Activated naive CD8-positive, alpha-beta T cell treated with anti-CD3 and anti-CD28 coated beads, Interleukin-2, amount 50 U/mL, for 24 hours (primary cell): ENCODE results near the gene TBRG1.
"Not testable (repeated sequence)": the region's sequence is repeated elsewhere in the genome, so short reads cannot be mapped to it uniquely, and the experiment has no call there.

Experiments
- ATAC-seq: fragments of 150-1000 bp; cut with Tn5 transposase; one replicate; pipeline ENCODE4 v1.10.0; 2021
- DNase-seq: peaks from one replicate; pipeline ENCODE4 v3.0.0; 2021
- H3K27ac Mint-ChIP-seq: one replicate; pipeline ENCODE4 v1.8.0; 2021; ENCODE audit warnings: mild to moderate bottlenecking, mixed read lengths
- H3K27me3 Mint-ChIP-seq: one replicate; pipeline ENCODE4 v1.8.0; 2021; ENCODE audit warnings: mixed read lengths
- H3K36me3 Mint-ChIP-seq: one replicate; pipeline ENCODE4 v1.8.0; 2021; ENCODE audit warnings: low read depth, mixed read lengths
- H3K4me1 Mint-ChIP-seq: one replicate; pipeline ENCODE4 v1.8.0; 2021; ENCODE audit warnings: mixed read lengths
- H3K4me3 Mint-ChIP-seq: one replicate; pipeline ENCODE4 v1.8.0; 2021; ENCODE audit warnings: mild to moderate bottlenecking, moderate library complexity, mixed read lengths
- H3K9me3 Mint-ChIP-seq: one replicate; pipeline ENCODE4 v1.8.0; 2021; ENCODE audit warnings: mixed read lengths

The TBRG1 gene

GRCh38 chr11:124602193-124602592, 20.5 kb upstream of the TBRG1 start:
- Mint-ChIP-seq H3K27me3 (peaks cover 9% of the 10 kb centered on the region), H3K4me3 (no peak overlapping the region), H3K36me3 (no peaks in the 10 kb centered on the region), H3K9me3 (no peaks in the 10 kb centered on the region), H3K4me1 (no peaks in the 10 kb centered on the region), H3K27ac (no peak overlapping the region)
- DNase-seq (no peak), ATAC-seq (peak; percentile 49)

GRCh38 chr11:124602723-124603122, 19.9 kb upstream of the TBRG1 start:
- H3K4me1 Mint-ChIP-seq, H3K4me3 Mint-ChIP-seq, H3K36me3 Mint-ChIP-seq, ATAC-seq, DNase-seq, H3K27ac Mint-ChIP-seq, H3K27me3 Mint-ChIP-seq, H3K9me3 Mint-ChIP-seq: not testable (repeated sequence)

- no peaks in the 10 kb centered on the region for H3K9me3 Mint-ChIP-seq
- no peaks in the 10 kb centered on the region for H3K27me3 Mint-ChIP-seq
- DNase-seq (no peak), ATAC-seq (no peak)
- no peaks in the 10 kb centered on the region for H3K4me1 Mint-ChIP-seq
- H3K4me3 Mint-ChIP-seq, result no peak overlapping the region
- no peaks in the 10 kb centered on the region for H3K36me3 Mint-ChIP-seq
- no peak overlapping the region for H3K27ac Mint-ChIP-seq
Observed at GRCh38 chr11:124605719-124606118, 16.9 kb upstream of the TBRG1 start.

- Mint-ChIP-seq H3K4me3 (no peak overlapping the region), H3K27ac (no peak overlapping the region), H3K36me3 (no peaks in the 10 kb centered on the region), H3K4me1 (peaks cover 6% of the 10 kb centered on the region), H3K9me3 (no peaks in the 10 kb centered on the region), H3K27me3 (no peaks in the 10 kb centered on the region)
- ATAC-seq, result no peak
- DNase-seq, result no peak
Observed at GRCh38 chr11:124608147-124608546, 14.5 kb upstream of the TBRG1 start.

GRCh38 chr11:124610295-124610694, 12.4 kb upstream of the TBRG1 start:
- Mint-ChIP-seq H3K36me3 (no peaks in the 10 kb centered on the region), H3K4me3 (no peak overlapping the region), H3K27me3 (no peaks in the 10 kb centered on the region), H3K9me3 (no peaks in the 10 kb centered on the region), H3K4me1 (peaks cover 6% of the 10 kb centered on the region), H3K27ac (no peak overlapping the region)
- DNase-seq, result no peak
- ATAC-seq, result no peak

GRCh38 chr11:124611064-124611463, 11.6 kb upstream of the TBRG1 start, which contains the start of gene PANX3:
Gene PANX3 (plus strand): TSS chr11:124611428. CDS start chr11:124611557, 129 bp downstream.
- H3K27me3 Mint-ChIP-seq, result no peaks in the 10 kb centered on the region
- H3K27ac Mint-ChIP-seq, result no peak within 1 kb of the TSS
- no peaks in the 10 kb centered on the region for H3K9me3 Mint-ChIP-seq
- DNase-seq (no peak), ATAC-seq (no peak)
- peaks cover 6% of the 10 kb centered on the region for H3K4me1 Mint-ChIP-seq
- H3K4me3 Mint-ChIP-seq, result no peak within 1 kb of the TSS
- H3K36me3 Mint-ChIP-seq, result no peaks in the 10 kb centered on the region

DNA sequence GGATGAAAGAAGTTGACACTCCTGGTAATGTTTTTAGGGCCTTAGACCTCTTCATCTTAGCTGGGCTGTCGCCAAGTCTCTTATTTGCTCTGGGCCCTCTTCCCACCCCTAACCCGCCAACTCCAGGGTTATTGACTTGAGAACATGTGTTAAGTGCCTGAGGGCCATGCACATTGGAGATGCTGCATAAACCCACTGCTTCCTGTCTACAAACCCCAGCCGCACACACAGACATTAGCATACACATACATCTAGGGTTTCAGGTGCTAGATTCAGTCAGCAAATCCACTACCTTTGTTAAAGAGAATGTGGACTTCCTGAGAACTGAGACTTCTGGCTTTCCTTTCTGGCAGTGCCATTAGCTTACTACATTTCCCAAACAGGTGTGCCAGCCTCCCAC, 10.6 kb upstream of the TBRG1 start:
- ATAC-seq (peak; percentile 78), DNase-seq (no peak)
- H3K4me3 Mint-ChIP-seq, result no peak overlapping the region
- no peaks in the 10 kb centered on the region for H3K27me3 Mint-ChIP-seq
- H3K27ac Mint-ChIP-seq, result no peak overlapping the region
- peaks cover 6% of the 10 kb centered on the region for H3K4me1 Mint-ChIP-seq
- H3K36me3 Mint-ChIP-seq, result no peaks in the 10 kb centered on the region
- no peaks in the 10 kb centered on the region for H3K9me3 Mint-ChIP-seq

GRCh38 chr11:124612567-124613246, 10.0 kb upstream of the TBRG1 start:
- H3K9me3 Mint-ChIP-seq, result no peaks in the 10 kb centered on the region
- H3K27me3 Mint-ChIP-seq, result no peaks in the 10 kb centered on the region
- DNase-seq (no peak), ATAC-seq (no peak)
- H3K27ac Mint-ChIP-seq, result no peak overlapping the region
- H3K36me3 Mint-ChIP-seq, result no peaks in the 10 kb centered on the region
- peaks cover 6% of the 10 kb centered on the region for H3K4me1 Mint-ChIP-seq
- no peak overlapping the region for H3K4me3 Mint-ChIP-seq

GRCh38 chr11:124618863-124619262, 3.8 kb upstream of the TBRG1 start:
- no peak overlapping the region for H3K4me3 Mint-ChIP-seq
- H3K9me3 Mint-ChIP-seq, result no peaks in the 10 kb centered on the region
- peaks cover 1% of the 10 kb centered on the region for H3K36me3 Mint-ChIP-seq
- DNase-seq, result no peak
- ATAC-seq, result no peak
- no peak overlapping the region for H3K27ac Mint-ChIP-seq
- peaks cover 6% of the 10 kb centered on the region for H3K27me3 Mint-ChIP-seq
- peaks cover 3% of the 10 kb centered on the region for H3K4me1 Mint-ChIP-seq

DNA sequence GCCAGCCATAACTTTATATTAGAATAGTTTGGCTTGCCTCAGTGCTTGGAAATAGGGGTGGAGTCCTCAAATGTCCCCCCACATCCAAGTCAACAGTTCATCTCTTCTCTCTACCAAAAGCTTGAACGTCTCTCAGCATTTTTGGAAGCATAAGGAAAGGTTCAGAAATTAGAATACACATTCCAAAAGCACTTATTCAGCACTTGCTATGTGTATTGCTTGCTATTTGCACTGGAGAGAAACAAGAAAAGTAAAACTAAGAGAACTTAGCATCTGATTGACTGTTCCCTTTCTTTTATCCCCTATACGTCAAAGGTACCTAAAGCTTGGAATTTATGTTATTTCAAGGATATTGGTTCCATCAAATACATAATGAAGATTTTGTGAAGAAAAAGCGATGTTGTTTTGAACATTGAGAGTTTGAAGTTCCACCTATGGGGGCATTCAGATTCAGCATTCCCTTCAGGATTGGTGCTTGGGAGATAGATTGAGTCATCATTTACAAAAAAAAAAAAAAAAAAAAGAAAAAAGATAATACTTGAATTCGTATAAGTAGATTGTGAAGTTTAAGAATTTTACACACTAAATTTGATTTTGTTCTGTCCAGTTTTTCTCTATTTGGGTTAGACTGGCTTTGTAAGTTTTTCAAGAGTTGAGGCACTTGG, 1.3 kb downstream of the TBRG1 start:
- Mint-ChIP-seq H3K9me3 (no peaks in the 10 kb centered on the region), H3K27ac (peak overlapping the region; percentile 95), H3K4me1 (peaks cover 10% of the 10 kb centered on the region), H3K4me3 (peak overlapping the region; percentile 94), H3K36me3 (peaks cover 31% of the 10 kb centered on the region), H3K27me3 (peaks cover 6% of the 10 kb centered on the region)
- ATAC-seq (no peak), DNase-seq (no peak)

GRCh38 chr11:124625504-124626168, 3.0 kb downstream of the TBRG1 start:
- no peak for ATAC-seq
- no peak for DNase-seq
- no peak overlapping the region for H3K4me3 Mint-ChIP-seq
- H3K4me1 Mint-ChIP-seq, result peaks cover 10% of the 10 kb centered on the region
- peaks cover 37% of the 10 kb centered on the region for H3K36me3 Mint-ChIP-seq
- no peak overlapping the region for H3K27ac Mint-ChIP-seq
- no peaks in the 10 kb centered on the region for H3K9me3 Mint-ChIP-seq
- H3K27me3 Mint-ChIP-seq, result no peaks in the 10 kb centered on the region

DNA sequence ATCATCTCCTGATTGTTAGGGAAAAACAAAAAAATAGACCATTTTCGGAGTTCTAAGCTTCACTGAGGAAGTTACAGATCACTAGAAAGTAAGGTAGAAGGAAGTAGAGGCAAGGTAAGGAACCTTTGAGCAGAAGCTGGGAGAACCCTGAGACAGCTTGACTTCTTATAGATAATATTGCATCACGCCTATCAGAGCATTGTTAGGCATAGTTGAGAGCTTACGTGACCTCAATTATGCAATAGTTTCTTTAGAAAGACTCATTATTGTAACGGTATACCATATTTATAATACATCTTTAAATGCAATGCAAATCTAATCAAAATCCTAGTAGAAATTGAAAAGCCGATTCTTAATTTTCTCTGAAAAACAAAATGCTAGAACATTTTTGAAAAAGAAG, 4.9 kb downstream of the TBRG1 start:
- peaks cover 10% of the 10 kb centered on the region for H3K4me1 Mint-ChIP-seq
- ATAC-seq, result no peak
- peak overlapping the region; percentile 18 for H3K27ac Mint-ChIP-seq

GRCh38 chr11:124629961-124630360, 7.3 kb downstream of the TBRG1 start:
- peaks cover under 1% of the 10 kb centered on the region for H3K4me1 Mint-ChIP-seq
- H3K36me3 Mint-ChIP-seq, result peaks cover 61% of the 10 kb centered on the region
- H3K9me3 Mint-ChIP-seq, result no peaks in the 10 kb centered on the region
- H3K27me3 Mint-ChIP-seq, result no peaks in the 10 kb centered on the region
- H3K27ac Mint-ChIP-seq, result peak overlapping the region; percentile 1
- no peak for DNase-seq
- ATAC-seq, result no peak
- no peak overlapping the region for H3K4me3 Mint-ChIP-seq

More for the DNA sequence above, 4.9 kb downstream of the TBRG1 start:
- Mint-ChIP-seq H3K9me3 (no peaks in the 10 kb centered on the region), H3K36me3 (peaks cover 51% of the 10 kb centered on the region), H3K27me3 (no peaks in the 10 kb centered on the region), H3K4me3 (no peak overlapping the region)
- no peak for DNase-seq

- no peaks in the 10 kb centered on the region for H3K4me1 Mint-ChIP-seq
- no peaks in the 10 kb centered on the region for H3K9me3 Mint-ChIP-seq
- H3K36me3 Mint-ChIP-seq, result peaks cover 53% of the 10 kb centered on the region
- no peak overlapping the region for H3K27ac Mint-ChIP-seq
- ATAC-seq (no peak), DNase-seq (no peak)
- no peaks in the 10 kb centered on the region for H3K27me3 Mint-ChIP-seq
- no peak overlapping the region for H3K4me3 Mint-ChIP-seq
Observed at GRCh38 chr11:124633355-124633754, 10.7 kb downstream of the TBRG1 start.

DNA sequence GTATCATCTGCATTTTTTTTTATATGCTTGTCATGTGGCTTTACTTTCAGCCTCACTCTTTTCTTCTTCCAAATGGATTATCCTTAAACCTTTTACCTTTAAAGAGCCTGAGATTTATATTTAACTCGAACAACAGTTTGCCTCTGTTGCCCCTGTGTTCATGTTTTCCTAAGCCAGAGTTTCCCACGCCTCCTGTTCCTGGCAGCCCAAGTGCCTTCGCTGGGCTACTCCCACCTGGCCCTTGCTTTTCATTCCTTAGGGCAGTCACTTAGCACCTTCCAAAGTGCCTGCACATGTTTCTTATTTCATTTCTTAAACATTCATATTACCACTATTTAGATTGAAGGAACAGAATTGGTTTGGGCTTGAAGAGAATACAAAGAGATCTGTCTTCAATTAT, 13.3 kb downstream of the TBRG1 start:
- DNase-seq (no peak), ATAC-seq (no peak)
- Mint-ChIP-seq H3K4me3 (no peak overlapping the region), H3K27ac (peak overlapping the region; percentile 29), H3K36me3 (peaks cover 40% of the 10 kb centered on the region), H3K9me3 (no peaks in the 10 kb centered on the region), H3K4me1 (no peaks in the 10 kb centered on the region), H3K27me3 (no peaks in the 10 kb centered on the region)
